Measurements from ENCODE around the gene ZNF236. TPM values are rescaled to one million over a fixed set of nuclear protein-coding genes. Genes with fewer than 3 reads are reported as not detected.
"Not testable (repeated sequence)": the region's sequence is repeated elsewhere in the genome, so short reads cannot be mapped to it uniquely, and the experiment has no call there.

Gene ZNF236
- total RNA-seq, result 10 to 100 TPM; 12.0 to 14.3 TPM

DNA sequence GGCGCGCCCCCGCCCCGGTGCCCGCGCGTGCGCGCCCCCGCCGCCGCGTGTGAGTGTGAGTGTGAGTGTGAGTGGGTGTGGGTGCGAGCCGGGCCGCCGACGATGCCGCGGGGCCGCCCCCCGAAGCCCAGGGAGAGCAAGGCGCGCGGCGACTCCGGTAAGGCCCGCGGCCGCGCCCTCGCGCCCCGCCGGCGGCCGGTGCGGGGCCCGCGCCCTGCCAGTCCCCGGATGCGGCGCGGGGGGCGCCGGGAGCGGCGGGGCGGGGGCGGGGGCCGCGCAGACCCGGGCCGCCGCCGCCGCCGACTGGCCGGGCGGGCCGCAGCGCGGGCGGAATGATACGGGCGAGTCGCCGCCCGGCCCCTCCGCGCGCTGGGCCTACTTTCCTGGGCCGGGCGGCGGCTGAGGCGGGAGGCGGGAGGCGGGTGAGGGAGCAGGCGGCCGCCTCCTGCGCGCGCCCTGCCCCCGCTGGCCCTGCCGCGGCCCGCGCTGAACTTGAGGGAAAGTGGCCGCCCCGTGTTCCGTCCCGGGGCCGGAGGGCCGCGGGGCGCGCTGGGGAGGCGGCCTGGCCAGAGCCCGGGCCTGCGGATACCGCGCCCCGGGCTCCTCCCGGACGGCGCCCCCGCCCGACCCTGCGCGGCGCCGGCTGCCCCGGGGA lies at the start of gene ZNF236:
ZNF236 (plus strand) TSS at position 52 of the 655 bp plus-strand sequence; CDS start at position 103, 51 bp downstream.
- Mint-ChIP-seq H3K27ac (peak within 1 kb of the TSS; percentile 94), H3K4me3 (peak within 1 kb of the TSS; percentile 94), H3K36me3 (peaks cover 19% of the 10 kb centered on the region), H3K9me3 (no peaks in the 10 kb centered on the region), H3K4me1 (peaks cover 41% of the 10 kb centered on the region), H3K27me3 (no peaks in the 10 kb centered on the region)
- peak; percentile 81 for DNase-seq

DNA sequence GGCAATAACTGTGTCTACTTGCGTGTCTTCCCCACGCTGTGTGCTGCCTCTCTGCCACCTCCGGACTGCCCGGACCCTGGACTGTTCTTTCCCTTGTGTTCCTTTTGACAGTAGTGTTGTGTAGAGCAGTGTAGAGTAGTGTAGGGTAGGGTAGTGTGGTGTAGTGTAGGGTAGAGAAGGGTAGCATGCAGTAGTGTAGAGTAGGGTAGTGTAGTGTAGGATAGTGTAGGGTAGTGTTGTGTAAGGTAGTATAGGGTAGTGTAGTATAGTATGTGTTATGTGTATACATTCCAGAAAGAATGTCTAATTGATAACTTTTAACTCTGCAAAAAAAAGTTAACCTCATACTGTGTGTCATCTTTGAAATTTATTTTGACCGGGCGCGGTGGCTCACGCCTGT lies 49.7 kb upstream of the ZNF236 start:
- peaks cover 16% of the 10 kb centered on the region for H3K27me3 Mint-ChIP-seq
- H3K27ac Mint-ChIP-seq, result no peak overlapping the region
- peaks cover 10% of the 10 kb centered on the region for H3K9me3 Mint-ChIP-seq
- no peak for DNase-seq
- H3K4me1 Mint-ChIP-seq, result no peaks in the 10 kb centered on the region
- no peak overlapping the region for H3K4me3 Mint-ChIP-seq
- peaks cover 4% of the 10 kb centered on the region for H3K36me3 Mint-ChIP-seq

DNA sequence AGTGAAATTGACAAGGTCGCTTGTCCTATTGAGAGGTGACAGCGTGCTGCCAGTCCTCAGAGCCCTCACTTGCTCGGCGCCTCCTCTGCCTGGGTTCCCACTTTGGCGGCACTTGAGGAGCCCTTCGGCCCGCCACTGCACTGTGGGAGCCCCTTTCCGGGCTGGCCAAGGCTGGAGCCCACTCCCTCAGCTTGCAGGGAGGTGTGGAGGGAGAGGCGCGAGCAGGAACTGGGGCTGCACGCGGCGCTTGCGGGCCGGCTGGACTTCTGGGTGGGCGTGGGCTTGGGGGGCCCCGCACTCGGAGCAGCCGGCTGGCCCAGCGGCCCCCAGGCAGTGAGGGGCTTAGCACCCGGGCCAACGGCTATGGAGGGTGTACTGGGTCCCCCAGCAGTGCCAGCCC lies 45.3 kb upstream of the ZNF236 start:
- H3K36me3 Mint-ChIP-seq, H3K27me3 Mint-ChIP-seq, H3K4me3 Mint-ChIP-seq, DNase-seq, H3K9me3 Mint-ChIP-seq, H3K4me1 Mint-ChIP-seq, H3K27ac Mint-ChIP-seq: not testable (repeated sequence)

DNA sequence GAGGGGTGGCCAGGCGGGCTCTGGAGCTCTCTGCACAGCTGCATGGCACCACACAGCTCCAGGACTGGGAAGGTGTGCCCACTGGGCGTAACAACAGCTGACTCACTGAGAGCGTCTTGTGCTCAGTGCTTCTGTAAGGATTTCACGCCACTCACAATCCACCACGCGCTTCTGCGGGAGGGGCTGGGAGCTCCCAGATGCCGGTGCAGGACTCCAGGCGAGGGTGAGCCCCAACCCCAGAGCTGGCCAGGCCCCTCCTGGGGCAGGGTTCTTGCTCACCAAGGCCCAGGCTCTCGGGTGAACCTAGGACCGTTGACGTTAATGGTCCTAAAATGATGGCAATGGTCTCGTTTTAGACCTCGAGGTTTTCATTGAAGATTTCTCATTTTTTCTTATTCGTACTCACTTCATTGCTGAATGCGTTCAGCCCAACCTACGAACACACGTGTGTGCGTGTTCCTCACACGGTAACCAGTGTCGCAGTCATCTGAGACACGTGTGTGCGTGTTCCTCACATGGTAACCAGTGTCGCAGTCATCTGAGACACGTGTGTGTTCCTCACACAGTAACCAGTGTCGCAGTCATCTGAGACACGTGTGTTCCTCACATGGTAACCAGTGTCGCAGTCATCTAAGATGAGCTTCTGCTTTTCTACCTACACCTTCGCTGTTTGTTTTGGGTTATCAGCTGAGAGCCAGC lies 38.4 kb upstream of the ZNF236 start:
- no peak overlapping the region for H3K4me3 Mint-ChIP-seq
- no peak for DNase-seq
- peaks cover 19% of the 10 kb centered on the region for H3K27me3 Mint-ChIP-seq
- no peak overlapping the region for H3K27ac Mint-ChIP-seq
- peaks cover 8% of the 10 kb centered on the region for H3K4me1 Mint-ChIP-seq
- H3K9me3 Mint-ChIP-seq, result no peaks in the 10 kb centered on the region
- H3K36me3 Mint-ChIP-seq, result no peaks in the 10 kb centered on the region

DNA sequence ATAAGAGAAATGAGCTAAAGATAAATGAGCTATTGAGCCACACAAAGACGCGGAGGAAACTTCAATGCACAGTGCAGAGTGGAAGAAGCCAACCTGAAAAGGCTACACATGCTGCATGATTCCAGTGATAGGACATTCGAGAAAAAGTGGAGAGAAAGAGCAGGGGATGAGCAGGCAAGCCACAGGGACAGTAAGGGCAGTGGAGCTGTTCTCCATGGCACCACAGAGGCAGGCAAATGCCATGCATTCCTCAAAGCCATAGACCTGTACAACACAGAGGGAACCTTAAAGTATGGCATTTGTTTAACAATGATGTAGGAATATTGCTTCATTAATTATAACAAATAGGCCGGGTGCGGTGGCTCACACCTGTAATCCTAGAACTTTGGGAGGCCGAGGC lies 36.5 kb upstream of the ZNF236 start:
- H3K4me1 Mint-ChIP-seq, result peaks cover 8% of the 10 kb centered on the region
- peaks cover 6% of the 10 kb centered on the region for H3K9me3 Mint-ChIP-seq
- DNase-seq, result no peak
- H3K27ac Mint-ChIP-seq, result no peak overlapping the region
- H3K27me3 Mint-ChIP-seq, result peaks cover 19% of the 10 kb centered on the region
- no peaks in the 10 kb centered on the region for H3K36me3 Mint-ChIP-seq
- H3K4me3 Mint-ChIP-seq, result no peak overlapping the region

DNA sequence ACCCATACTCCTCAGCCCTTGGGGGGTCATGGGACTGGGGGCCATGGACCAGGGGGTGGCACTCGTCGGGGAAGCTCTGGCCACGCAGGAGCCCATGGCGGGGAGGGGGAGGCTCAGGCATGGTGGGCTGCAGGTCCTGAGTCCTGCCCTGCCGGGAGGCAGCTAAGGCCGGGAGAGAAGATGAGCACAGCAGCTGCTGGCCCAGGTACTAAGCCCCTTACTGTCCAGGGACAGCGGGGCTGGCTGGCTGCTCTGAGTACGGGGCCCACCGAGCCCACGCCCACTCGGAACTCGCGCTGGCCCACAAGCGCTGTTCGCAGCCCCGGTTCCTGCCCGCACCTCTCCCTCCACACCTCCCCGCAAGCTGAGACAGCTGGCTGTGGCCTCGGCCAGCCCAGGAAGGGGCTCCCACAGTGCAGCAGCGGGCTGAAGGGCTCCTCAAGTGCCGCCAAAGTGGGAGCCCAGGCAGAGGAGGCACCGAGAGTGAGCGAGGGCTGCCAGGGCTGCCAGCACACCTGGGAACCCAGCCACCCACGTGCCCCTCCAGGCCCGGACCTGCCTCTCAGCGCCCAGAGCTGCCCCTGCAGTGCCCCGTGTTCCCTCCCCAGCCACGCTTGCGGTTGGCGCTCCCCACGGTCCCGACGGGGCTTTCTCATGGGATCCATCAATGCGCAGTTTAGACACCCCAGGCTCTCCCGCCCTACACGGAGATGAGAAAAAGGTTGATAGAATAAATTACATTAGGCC lies 33.6 kb upstream of the ZNF236 start:
- peaks cover 10% of the 10 kb centered on the region for H3K4me1 Mint-ChIP-seq
- H3K9me3 Mint-ChIP-seq, result peaks cover 13% of the 10 kb centered on the region
- H3K27ac Mint-ChIP-seq, result no peak overlapping the region
- H3K27me3 Mint-ChIP-seq, result peaks cover 16% of the 10 kb centered on the region
- DNase-seq, result no peak
- H3K4me3 Mint-ChIP-seq, result no peak overlapping the region
- peaks cover 5% of the 10 kb centered on the region for H3K36me3 Mint-ChIP-seq

DNA sequence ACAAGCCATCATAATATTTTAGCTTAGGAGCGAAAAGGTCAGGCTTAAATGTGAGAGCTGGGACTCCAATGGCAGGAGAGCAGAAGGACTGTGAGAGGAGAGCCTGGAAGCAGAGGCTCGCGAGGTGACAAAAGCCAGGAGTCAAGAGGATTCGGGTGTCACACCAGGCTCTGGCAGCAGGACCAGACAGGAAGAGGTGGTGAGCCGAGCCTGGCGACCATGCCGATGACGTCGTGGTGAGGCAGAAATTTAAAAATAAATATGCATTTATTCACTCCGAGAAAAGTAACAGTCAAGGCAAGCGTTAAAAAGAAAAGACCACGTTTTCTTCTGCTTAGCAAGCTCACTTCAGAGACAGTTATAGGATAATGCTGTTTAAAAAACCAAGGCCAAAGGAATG lies 31.3 kb upstream of the ZNF236 start:
- Mint-ChIP-seq H3K4me3 (no peak overlapping the region), H3K27ac (no peak overlapping the region), H3K27me3 (peaks cover 20% of the 10 kb centered on the region)

DNA sequence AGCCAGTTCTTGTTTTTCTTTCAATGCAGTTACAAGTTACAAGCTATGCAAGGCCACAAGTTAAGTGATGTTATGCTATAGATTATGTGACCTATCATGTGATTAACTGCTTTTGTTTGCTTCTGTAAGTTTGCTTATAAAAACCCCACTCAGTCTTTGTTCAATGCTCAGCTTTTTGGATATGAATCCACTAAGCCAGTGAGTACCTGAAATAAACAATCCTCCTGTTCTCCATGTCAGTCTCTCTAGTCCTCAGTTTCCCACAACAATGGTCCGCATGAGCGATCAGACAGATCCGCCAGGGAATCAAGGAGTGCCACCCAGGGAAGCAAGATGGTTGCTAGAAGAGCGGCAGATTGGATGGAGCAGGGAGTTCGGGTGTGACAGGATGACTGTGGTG lies 30.7 kb upstream of the ZNF236 start:
- Mint-ChIP-seq H3K4me1 (peaks cover 10% of the 10 kb centered on the region), H3K27me3 (peaks cover 17% of the 10 kb centered on the region), H3K4me3 (no peak overlapping the region), H3K27ac (no peak overlapping the region), H3K9me3 (peaks cover 13% of the 10 kb centered on the region), H3K36me3 (peaks cover 6% of the 10 kb centered on the region)
- DNase-seq, result no peak

More for the DNA sequence above, 31.3 kb upstream of the ZNF236 start:
- DNase-seq, result no peak
- peaks cover 5% of the 10 kb centered on the region for H3K36me3 Mint-ChIP-seq
- H3K4me1 Mint-ChIP-seq, result peaks cover 10% of the 10 kb centered on the region
- H3K9me3 Mint-ChIP-seq, result peaks cover 13% of the 10 kb centered on the region

DNA sequence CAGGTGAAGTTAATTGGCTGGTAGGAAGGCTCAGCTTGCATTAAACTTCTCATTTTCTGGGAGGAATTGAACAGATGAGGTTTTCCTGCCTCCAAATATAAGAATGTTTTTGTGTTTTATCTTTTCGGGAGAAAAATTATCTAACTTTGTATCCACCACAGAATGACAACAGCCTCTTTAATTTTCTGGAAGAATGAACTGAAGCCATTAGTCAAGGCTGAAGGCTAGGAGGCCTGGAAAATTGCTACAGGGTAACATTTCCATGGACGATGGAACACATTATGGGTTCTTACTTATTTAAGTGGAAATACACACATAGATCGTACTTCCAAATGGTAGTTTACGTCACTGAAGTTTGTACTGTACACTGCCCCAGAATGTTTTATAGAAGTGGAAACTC lies 28.0 kb upstream of the ZNF236 start:
- H3K27ac Mint-ChIP-seq, result no peak overlapping the region

DNA sequence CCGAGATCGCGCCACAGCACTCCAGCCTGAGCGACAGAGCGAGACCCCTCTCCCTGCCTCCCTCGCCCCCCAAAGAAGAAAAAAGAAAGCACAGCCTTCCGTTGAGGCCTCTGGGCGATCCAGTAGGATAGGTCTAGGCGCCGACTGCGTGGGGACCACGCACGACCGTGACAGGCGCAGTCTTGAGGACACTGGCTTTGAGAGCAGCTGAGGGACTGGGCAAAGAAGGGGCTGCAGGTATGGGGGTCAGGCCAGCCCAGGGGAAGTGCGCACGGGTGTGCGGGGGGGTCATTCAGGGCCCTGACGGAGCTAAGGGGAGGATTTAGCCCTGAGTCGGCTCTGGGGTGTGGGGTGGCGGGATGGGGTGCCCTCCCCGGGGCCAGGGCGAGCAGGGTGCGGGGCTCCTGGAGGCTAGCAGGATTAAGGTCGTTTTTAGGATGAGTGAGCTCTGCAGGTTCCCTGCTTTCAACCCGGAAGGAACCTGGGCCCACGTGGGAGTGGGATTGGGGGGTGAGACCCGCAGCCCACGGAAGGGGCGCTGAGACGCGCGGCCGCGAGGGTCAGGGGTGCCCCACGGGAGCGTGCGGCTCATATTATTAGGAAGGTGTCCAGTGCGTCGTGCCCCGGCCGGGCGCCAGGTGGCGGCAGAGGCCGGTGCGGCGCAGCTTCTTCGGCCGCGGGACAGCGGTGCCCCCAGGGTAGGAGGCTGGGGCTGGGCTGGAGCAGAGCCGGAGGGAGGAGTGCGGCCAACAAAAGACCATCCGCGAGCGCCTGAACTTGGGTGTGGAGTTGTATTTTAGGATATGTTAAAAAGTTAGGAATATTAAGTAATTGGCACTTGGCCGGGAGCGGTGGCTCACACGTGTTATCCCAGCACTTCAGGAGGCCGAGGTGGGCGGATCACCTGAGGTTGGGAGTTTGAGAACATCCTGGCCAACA lies 20.5 kb upstream of the ZNF236 start:
- H3K36me3 Mint-ChIP-seq, result no peaks in the 10 kb centered on the region
- DNase-seq, result peak; percentile 60
- H3K4me3 Mint-ChIP-seq, result peak overlapping the region; percentile 52
- no peak overlapping the region for H3K27ac Mint-ChIP-seq
- peaks cover 10% of the 10 kb centered on the region for H3K4me1 Mint-ChIP-seq
- H3K9me3 Mint-ChIP-seq, result peaks cover 2% of the 10 kb centered on the region
- peaks cover 26% of the 10 kb centered on the region for H3K27me3 Mint-ChIP-seq

More for the DNA sequence above, 28.0 kb upstream of the ZNF236 start:
- H3K4me3 Mint-ChIP-seq, result no peak overlapping the region
- no peak for DNase-seq
- peaks cover 6% of the 10 kb centered on the region for H3K36me3 Mint-ChIP-seq
- H3K4me1 Mint-ChIP-seq, result peaks cover 2% of the 10 kb centered on the region
- H3K9me3 Mint-ChIP-seq, result peaks cover 15% of the 10 kb centered on the region
- peaks cover 20% of the 10 kb centered on the region for H3K27me3 Mint-ChIP-seq

DNA sequence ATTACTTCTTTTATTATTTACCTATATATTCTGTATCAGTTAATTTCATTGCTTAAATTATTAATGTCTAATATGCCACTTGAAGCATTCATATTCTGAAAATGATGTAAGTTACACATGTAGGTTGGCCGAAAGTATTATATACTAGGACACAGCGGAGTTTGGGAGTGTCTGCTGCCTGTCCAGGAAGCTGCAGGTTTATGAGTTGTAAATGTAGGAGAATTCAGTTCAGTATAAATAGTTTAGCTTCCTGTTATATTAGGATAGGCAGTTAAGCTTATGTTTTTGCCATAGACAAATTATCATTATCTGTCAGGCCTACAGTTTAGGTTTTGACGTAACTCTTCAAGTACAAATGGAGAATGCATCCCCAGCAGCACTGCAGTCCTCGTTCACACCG lies 18.9 kb upstream of the ZNF236 start:
- no peak for DNase-seq
- H3K27ac Mint-ChIP-seq, result no peak overlapping the region
- no peaks in the 10 kb centered on the region for H3K36me3 Mint-ChIP-seq
- peaks cover 20% of the 10 kb centered on the region for H3K27me3 Mint-ChIP-seq
- H3K4me3 Mint-ChIP-seq, result no peak overlapping the region
- H3K9me3 Mint-ChIP-seq, result no peaks in the 10 kb centered on the region
- peaks cover 10% of the 10 kb centered on the region for H3K4me1 Mint-ChIP-seq

DNA sequence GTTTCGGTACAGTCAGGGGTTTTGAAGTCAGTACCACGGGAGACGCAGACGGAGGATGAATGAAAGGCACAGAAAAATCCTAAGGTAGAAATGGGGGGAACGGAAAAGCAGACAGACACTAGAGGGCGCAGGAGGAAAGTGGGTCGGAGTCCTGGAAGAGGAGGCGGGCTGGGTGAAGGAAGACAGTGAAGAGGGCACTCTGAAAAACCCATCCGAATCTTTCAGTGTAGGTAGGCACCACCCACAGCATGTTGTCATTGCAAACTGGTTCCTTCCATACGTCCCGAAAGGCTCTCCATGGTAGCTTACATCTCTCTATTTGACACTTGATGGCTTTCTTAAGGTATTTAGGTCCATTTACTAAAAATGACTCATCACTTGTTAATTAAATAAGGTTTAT lies 18.5 kb upstream of the ZNF236 start:
- Mint-ChIP-seq H3K4me1 (peaks cover 10% of the 10 kb centered on the region), H3K27me3 (peaks cover 18% of the 10 kb centered on the region), H3K27ac (no peak overlapping the region), H3K4me3 (no peak overlapping the region), H3K36me3 (no peaks in the 10 kb centered on the region), H3K9me3 (no peaks in the 10 kb centered on the region)
- peak; percentile 71 for DNase-seq

DNA sequence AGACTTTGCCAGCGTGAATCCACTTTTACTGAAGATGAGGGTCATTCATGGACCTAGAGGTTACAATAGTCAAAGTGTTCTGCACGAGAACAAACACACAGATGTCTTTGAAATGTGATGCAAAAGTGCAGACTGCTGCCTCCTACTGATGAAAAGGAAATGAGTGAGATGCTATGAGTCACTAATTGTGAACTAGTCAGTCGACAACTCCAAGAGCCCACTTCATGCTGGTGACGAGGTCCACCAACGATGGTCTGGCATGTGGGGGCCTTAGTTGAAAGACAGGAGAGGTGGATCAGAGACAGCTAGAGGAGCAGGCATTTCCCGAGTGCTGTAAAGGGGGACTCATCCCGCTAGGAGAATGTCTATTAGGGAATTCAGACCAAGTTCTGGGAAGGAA lies 17.1 kb upstream of the ZNF236 start:
- Mint-ChIP-seq H3K9me3 (no peaks in the 10 kb centered on the region), H3K4me1 (peaks cover 10% of the 10 kb centered on the region), H3K36me3 (peaks cover 4% of the 10 kb centered on the region), H3K27me3 (peaks cover 14% of the 10 kb centered on the region), H3K4me3 (no peak overlapping the region), H3K27ac (no peak overlapping the region)
- no peak for DNase-seq

DNA sequence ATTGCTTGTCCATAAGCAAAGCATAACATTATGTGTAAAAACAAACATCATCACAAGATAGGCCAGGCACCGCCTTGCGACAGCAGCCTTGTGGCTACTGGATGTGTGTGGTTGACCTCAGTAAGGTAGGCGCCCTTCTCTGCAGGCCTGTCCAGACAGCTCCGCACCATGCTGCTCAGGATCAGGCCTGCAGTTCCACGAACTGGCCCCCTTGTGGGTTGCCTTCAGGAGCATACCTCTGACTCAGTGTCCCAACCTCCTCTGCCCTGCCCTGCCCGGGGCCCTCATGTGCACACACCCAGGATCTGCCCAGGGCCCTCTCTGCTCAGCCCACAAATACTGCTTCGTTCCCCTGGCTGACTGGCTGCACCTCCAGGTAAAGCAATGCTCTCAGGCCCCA lies 16.1 kb upstream of the ZNF236 start:
- Mint-ChIP-seq H3K9me3 (no peaks in the 10 kb centered on the region), H3K4me3 (no peak overlapping the region), H3K36me3 (peaks cover 4% of the 10 kb centered on the region), H3K27me3 (peaks cover 8% of the 10 kb centered on the region), H3K4me1 (peaks cover 10% of the 10 kb centered on the region), H3K27ac (no peak overlapping the region)
- DNase-seq, result no peak

All from activated naive CD8-positive, alpha-beta T cell treated with anti-CD3 and anti-CD28 coated beads for 36 hours (primary cell).